B cell (primary cell): ENCODE results near the gene MORN1. TPM values are rescaled to one million over a fixed set of nuclear protein-coding genes. Genes with fewer than 3 reads are reported as not detected.

Experiments used
- ATAC-seq: fragments of 200-7000 bp; cut with Tn5 transposase; one replicate; pipeline ENCODE4 v1.10.0; 2021; ENCODE audit warnings: low read depth, mild to moderate bottlenecking, moderate number of reproducible peaks, moderate library complexity
- CTCF ChIA-PET: fragments of 350-600 bp; sonication (Branson Sonifier 250); formaldehyde crosslinking; loops from one replicate; lab custom pipeline; 2021; ENCODE audit warnings: antibody characterized with exemption, inconsistent platforms; lab: Charles Lee
- POLR2A ChIA-PET: fragments of 350-600 bp; sonication (Branson Sonifier 250); formaldehyde crosslinking; loops from one replicate; lab custom pipeline; 2021; ENCODE audit warnings: antibody characterized with exemption; lab: Charles Lee
- DNase-seq: peaks from one replicate; pipeline ENCODE4 v3.0.0; 2013
- H2AFZ ChIP-seq: 2 replicates; pipeline ENCODE4 v1.6.1; 2012; ENCODE audit warnings: mild to moderate bottlenecking, low read depth, low read length; ENCODE audit not compliant: insufficient read depth, poor library complexity, severe bottlenecking
- H3K27ac ChIP-seq, 2 donors: 1 replicate in 1 of 2; 2 replicates in 1 of 2; pipeline ENCODE4 v1.5.1; 2012 to 2013; ENCODE audit warnings: low read length in 2 of 2, mild to moderate bottlenecking in 2 of 2, moderate library complexity in 1 of 2
- H3K27me3 ChIP-seq, 4 experiments: fragments of 200-600 bp in 1 of 4; sonication (generic) in 1 of 4; replicated peaks in 1 of 4; 1 replicate in 2 of 4; 2 replicates in 2 of 4; pipeline versions ENCODE4 v1.6.1 to v1.7.0; 2013 to 2016; ENCODE audit warnings: low read length in 3 of 4, mild to moderate bottlenecking in 2 of 4, mixed read lengths in 1 of 4, moderate library complexity in 1 of 4; ENCODE audit not compliant: insufficient read depth in 4 of 4, control insufficient read depth in 3 of 4; ENCODE audit errors: control extremely low read depth in 1 of 4
- H3K36me3 ChIP-seq, 2 experiments: replicated peaks in 1 of 2; 1 replicate in 1 of 2; 2 replicates in 1 of 2; pipeline versions ENCODE4 v1.6.1 to v1.7.1; 2013; ENCODE audit warnings: low read length in 1 of 2; ENCODE audit not compliant: insufficient read depth in 2 of 2, control insufficient read depth in 1 of 2; ENCODE audit errors: control extremely low read depth in 1 of 2, extremely low read depth in 1 of 2
- H3K4me1 ChIP-seq, 2 donors: fragments of 200-600 bp in 1 of 2; sonication (generic) in 1 of 2; 1 replicate in 1 of 2; 2 replicates in 1 of 2; pipeline versions ENCODE4 v1.5.1 to v1.6.1; 2013 to 2017; ENCODE audit warnings: low read length in 2 of 2; ENCODE audit not compliant: control insufficient read depth in 2 of 2, insufficient read depth in 2 of 2
- H3K4me2 ChIP-seq: replicated peaks from 2 replicates; pipeline ENCODE3; 2012; ENCODE audit warnings: mild to moderate bottlenecking, low read depth, low read length; ENCODE audit not compliant: poor library complexity, severe bottlenecking
- H3K4me3 ChIP-seq, 5 experiments: fragments of 200-600 bp in 1 of 5; sonication (generic) in 1 of 5; 1 replicate in 3 of 5; 2 replicates in 2 of 5; pipeline versions ENCODE4 v1.5.1 to v1.7.0; 2011 to 2016; ENCODE audit warnings: low read length in 4 of 5, mild to moderate bottlenecking in 4 of 5, low read depth in 2 of 5, control low read depth in 1 of 5, moderate library complexity in 1 of 5; ENCODE audit not compliant: insufficient read depth in 1 of 5; ENCODE audit errors: control extremely low read depth in 1 of 5, extremely low read depth in 1 of 5
- H3K79me2 ChIP-seq: fragments of 200-600 bp; sonication (generic); one replicate; pipeline ENCODE4 v1.6.0; 2016; ENCODE audit warnings: low read length; ENCODE audit not compliant: control insufficient read depth, insufficient read depth
- H3K9ac ChIP-seq: fragments of 200-600 bp; sonication (generic); 2 replicates; pipeline ENCODE4 v1.6.1; 2017; ENCODE audit warnings: mild to moderate bottlenecking, low read length, moderate library complexity
- H3K9me3 ChIP-seq, 3 donors: one replicate each; pipeline versions ENCODE4 v1.6.1 to v1.7.1; 2013; ENCODE audit warnings: low read length in 2 of 3; ENCODE audit not compliant: control insufficient read depth in 2 of 3, insufficient read depth in 1 of 3; ENCODE audit errors: control extremely low read depth in 1 of 3
- H4K20me1 ChIP-seq: 2 replicates; pipeline ENCODE4 v1.6.0; 2012; ENCODE audit warnings: mild to moderate bottlenecking, low read length; ENCODE audit not compliant: insufficient read depth, control insufficient read depth, poor library complexity, severe bottlenecking
- H3K27ac Mint-ChIP-seq: one replicate; pipeline ENCODE4 v1.8.0; 2021; ENCODE audit warnings: mixed read lengths
- H3K27me3 Mint-ChIP-seq: one replicate; pipeline ENCODE4 v1.8.0; 2021; ENCODE audit warnings: mixed read lengths
- H3K4me1 Mint-ChIP-seq: one replicate; pipeline ENCODE4 v1.8.0; 2021; ENCODE audit warnings: mixed read lengths
- H3K4me3 Mint-ChIP-seq: one replicate; pipeline ENCODE4 v1.8.0; 2021; ENCODE audit warnings: mixed read lengths
- H3K9me3 Mint-ChIP-seq: one replicate; pipeline ENCODE4 v1.8.0; 2022; ENCODE audit warnings: mixed read lengths; ENCODE audit not compliant: insufficient read depth
- EZH2 ChIP-seq: IDR thresholded peaks from 2 replicates; pipeline ENCODE4 v1.6.1; 2012; ENCODE audit warnings: borderline replicate concordance, low read depth, mild to moderate bottlenecking, moderate library complexity, low read length; ENCODE audit not compliant: insufficient read depth, poor library complexity, severe bottlenecking
- WGBS: methylation state at CpG from one replicate; pipeline ENCODE4 v1.1.5; 2013; ENCODE audit warnings: missing lambda C conversion rate; ENCODE audit not compliant: insufficient coverage; 5-methylcytosine and 5-hydroxymethylcytosine counted together
- intact Hi-C: fragments of 100-400 bp; cut with micrococcal nuclease; formaldehyde crosslinking; loops from one replicate; pipeline ENCODE4 v1.10.0; 2022
- polyA plus RNA-seq: library from polyadenylated mRNA; depleted of rRNA; stranded (reverse); fragments of >200 nt; gene quantifications from 2 replicates; pipeline ENCODE4 v1.2.3, GENCODE V29; 2012
- total RNA-seq, 2 donors: library from RNA; stranded (reverse); fragments of 120-200 nt in 1 of 2; gene quantifications; 1 replicate in 1 of 2; 2 replicates in 1 of 2; pipeline versions ENCODE4 v1.2.3 to v1.2.4, GENCODE V29; 2013 to 2022
- TF ChIP-seq, protein P1 (sequence below): fragments of 200-600 bp; IDR thresholded peaks from one replicate; pipeline ENCODE4 v1.8.0; 2022; ENCODE audit warnings: antibody characterized with exemption, mild to moderate bottlenecking

The MORN1 gene
- total and polyA plus RNA-seq, 2 donors (not counting 1 experiment from before 2014, with no cell fraction given): 10.2 to 32.6 TPM

DNA sequence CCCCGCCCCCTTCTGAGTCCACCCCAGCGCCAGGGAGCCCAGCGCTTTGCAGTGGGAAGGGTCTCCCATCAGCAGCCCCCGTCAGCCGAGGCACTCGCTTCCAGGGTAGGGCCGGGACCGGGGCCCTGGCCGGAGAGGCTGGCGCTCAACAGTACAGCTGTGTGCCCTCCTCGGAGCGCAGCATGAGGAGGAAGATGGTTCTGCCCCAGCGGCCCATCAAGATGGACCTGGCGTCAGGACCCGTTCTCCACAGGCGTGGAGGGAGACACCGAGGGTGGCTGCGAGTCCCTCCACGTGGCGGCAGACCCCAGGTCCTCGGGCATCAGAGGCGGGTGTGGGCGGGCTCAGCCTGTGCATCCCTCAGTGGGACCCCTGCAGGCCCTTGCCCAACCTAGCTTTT, 54.3 kb downstream of the MORN1 start:
- no peaks in the 10 kb centered on the region for H3K27me3 ChIP-seq
- no peaks in the 10 kb centered on the region for H4K20me1 ChIP-seq
- H3K4me1 Mint-ChIP-seq: no peaks in the 10 kb centered on the region
- H3K27ac ChIP-seq: no peak overlapping the region
- no peaks in the 10 kb centered on the region for H3K79me2 ChIP-seq
- H2AFZ ChIP-seq: no peak overlapping the region
- H3K4me3 Mint-ChIP-seq: no peak overlapping the region
- ChIA-PET CTCF (no interaction called here), POLR2A (no interaction called here)
- ATAC-seq (no peak), DNase-seq (no peak)
- H3K9ac ChIP-seq: no peak overlapping the region
- no peak overlapping the region for H3K27ac Mint-ChIP-seq
- 93% methylated on average over 22 of the region's 23 CpGs for WGBS
- H3K4me3 ChIP-seq: no peak overlapping the region
- TF ChIP-seq, protein P1, sequence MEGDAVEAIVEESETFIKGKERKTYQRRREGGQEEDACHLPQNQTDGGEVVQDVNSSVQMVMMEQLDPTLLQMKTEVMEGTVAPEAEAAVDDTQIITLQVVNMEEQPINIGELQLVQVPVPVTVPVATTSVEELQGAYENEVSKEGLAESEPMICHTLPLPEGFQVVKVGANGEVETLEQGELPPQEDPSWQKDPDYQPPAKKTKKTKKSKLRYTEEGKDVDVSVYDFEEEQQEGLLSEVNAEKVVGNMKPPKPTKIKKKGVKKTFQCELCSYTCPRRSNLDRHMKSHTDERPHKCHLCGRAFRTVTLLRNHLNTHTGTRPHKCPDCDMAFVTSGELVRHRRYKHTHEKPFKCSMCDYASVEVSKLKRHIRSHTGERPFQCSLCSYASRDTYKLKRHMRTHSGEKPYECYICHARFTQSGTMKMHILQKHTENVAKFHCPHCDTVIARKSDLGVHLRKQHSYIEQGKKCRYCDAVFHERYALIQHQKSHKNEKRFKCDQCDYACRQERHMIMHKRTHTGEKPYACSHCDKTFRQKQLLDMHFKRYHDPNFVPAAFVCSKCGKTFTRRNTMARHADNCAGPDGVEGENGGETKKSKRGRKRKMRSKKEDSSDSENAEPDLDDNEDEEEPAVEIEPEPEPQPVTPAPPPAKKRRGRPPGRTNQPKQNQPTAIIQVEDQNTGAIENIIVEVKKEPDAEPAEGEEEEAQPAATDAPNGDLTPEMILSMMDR: no peak
- TF ChIP-seq EZH2: no peak
- H3K27me3 Mint-ChIP-seq: no peaks in the 10 kb centered on the region
- intact Hi-C loops: no loop called here
- H3K4me1 ChIP-seq: no peaks in the 10 kb centered on the region
- H3K36me3 ChIP-seq: no peaks in the 10 kb centered on the region
- no peak overlapping the region for H3K4me2 ChIP-seq
- peaks cover 0 to 9% (median 0%) of the 10 kb centered on the region in 3 donors for H3K9me3 ChIP-seq
- H3K9me3 Mint-ChIP-seq: no peaks in the 10 kb centered on the region

- Histone ChIP-seq H3K27me3 (no peaks in the 10 kb centered on the region), H3K4me1 (no peaks in the 10 kb centered on the region), H3K9ac (no peak overlapping the region), H2AFZ (no peak overlapping the region), H3K27ac (no peak overlapping the region), H3K4me2 (no peak overlapping the region), H3K36me3 (no peaks in the 10 kb centered on the region), H3K79me2 (no peaks in the 10 kb centered on the region), H3K9me3 (peaks cover 0 to 9% (median 0%) of the 10 kb centered on the region in 3 donors), H4K20me1 (no peaks in the 10 kb centered on the region), H3K4me3 (no peak overlapping the region)
- no peaks in the 10 kb centered on the region for H3K4me1 Mint-ChIP-seq
- 69% methylated on average over 11 of the region's 11 CpGs for WGBS
- H3K4me3 Mint-ChIP-seq: no peak overlapping the region
- ChIA-PET POLR2A (no interaction called here), CTCF (no interaction called here)
- ATAC-seq (no peak), DNase-seq (no peak)
- no peaks in the 10 kb centered on the region for H3K27me3 Mint-ChIP-seq
- TF ChIP-seq, protein P1: no peak
- no peak for TF ChIP-seq EZH2
- intact Hi-C loops: no loop called here
- H3K9me3 Mint-ChIP-seq: no peaks in the 10 kb centered on the region
- no peak overlapping the region for H3K27ac Mint-ChIP-seq
These were observed 54.9 kb downstream of the MORN1 start for GRCh38 chr1:2336499-2336898.
